H9 (cell line): ENCODE data around the gene ULBP3. TPM values are rescaled to one million over a fixed set of nuclear protein-coding genes. Genes with fewer than 3 reads are reported as not detected.

Experiments used
- DNase-seq: peaks from one replicate; pipeline ENCODE4 v3.0.0-alpha.2; 2017
- H2AFZ ChIP-seq: one replicate; pipeline ENCODE4 v1.6.1; 2013; ENCODE audit warnings: mild to moderate bottlenecking, low read length, control low read depth, moderate library complexity
- H2AK5ac ChIP-seq: 2 replicates; pipeline ENCODE4 v1.6.1; 2013; ENCODE audit warnings: low read length, control low read depth, mixed read lengths; ENCODE audit not compliant: insufficient read length
- H2BK120ac ChIP-seq: one replicate; pipeline ENCODE4 v1.6.1; 2013; ENCODE audit warnings: low read depth, mild to moderate bottlenecking, low read length, control low read depth, inconsistent platforms; ENCODE audit not compliant: poor library complexity, severe bottlenecking
- H2BK12ac ChIP-seq: 2 replicates; pipeline ENCODE4 v1.6.1; 2013; ENCODE audit warnings: low read length, control low read depth, mixed read lengths, low read depth; ENCODE audit not compliant: insufficient read length
- H2BK15ac ChIP-seq: 2 replicates; pipeline ENCODE4 v1.6.1; 2013; ENCODE audit warnings: low read depth, low read length, control low read depth
- H2BK20ac ChIP-seq: one replicate; pipeline ENCODE4 v1.6.1; 2013; ENCODE audit warnings: low read depth, mild to moderate bottlenecking, low read length, control low read depth, inconsistent platforms; ENCODE audit not compliant: poor library complexity, severe bottlenecking
- H2BK5ac ChIP-seq: 2 replicates; pipeline ENCODE4 v1.6.1; 2013; ENCODE audit warnings: low read length, control low read depth, mixed read lengths; ENCODE audit not compliant: insufficient read length
- H3K14ac ChIP-seq: 2 replicates; pipeline ENCODE4 v1.6.1; 2013; ENCODE audit warnings: low read length, control low read depth; ENCODE audit not compliant: insufficient read depth
- H3K18ac ChIP-seq: 2 replicates; pipeline ENCODE4 v1.6.1; 2013; ENCODE audit warnings: low read depth, mild to moderate bottlenecking, mixed read lengths, low read length, control low read depth; ENCODE audit not compliant: insufficient read length
- H3K23ac ChIP-seq: 2 replicates; pipeline ENCODE4 v1.6.1; 2013; ENCODE audit warnings: low read length, control low read depth, mixed read lengths, low read depth; ENCODE audit not compliant: insufficient read length
- H3K23me2 ChIP-seq: 2 replicates; pipeline ENCODE4 v1.6.1; 2013; ENCODE audit warnings: low read depth, mild to moderate bottlenecking, mixed read lengths, low read length, control low read depth; ENCODE audit not compliant: insufficient read length, poor library complexity, severe bottlenecking
- H3K27ac ChIP-seq: 2 replicates; pipeline ENCODE4 v1.5.1; 2013; ENCODE audit warnings: low read length, control low read depth, mixed read lengths, low read depth; ENCODE audit not compliant: insufficient read length
- H3K27me3 ChIP-seq: 2 replicates; pipeline ENCODE4 v1.6.1; 2013; ENCODE audit warnings: low read length, control low read depth, inconsistent platforms; ENCODE audit not compliant: insufficient read depth
- H3K4ac ChIP-seq: 2 replicates; pipeline ENCODE4 v1.6.1; 2013; ENCODE audit warnings: low read depth, mild to moderate bottlenecking, control low read depth, inconsistent platforms, low read length, moderate library complexity
- H3K4me1 ChIP-seq: 2 replicates; pipeline ENCODE4 v1.6.1; 2013; ENCODE audit warnings: low read length, control low read depth, inconsistent platforms; ENCODE audit not compliant: insufficient read depth
- H3K4me2 ChIP-seq: 2 replicates; pipeline ENCODE4 v1.6.1; 2013; ENCODE audit warnings: low read length, control low read depth, mixed read lengths; ENCODE audit not compliant: insufficient read length, insufficient read depth
- H3K56ac ChIP-seq: 2 replicates; pipeline ENCODE4 v1.6.1; 2013; ENCODE audit warnings: low read depth, mild to moderate bottlenecking, mixed read lengths, low read length, control low read depth; ENCODE audit not compliant: insufficient read length
- H3K79me1 ChIP-seq: 2 replicates; pipeline ENCODE4 v1.6.1; 2013; ENCODE audit warnings: low read depth, mild to moderate bottlenecking, moderate library complexity, low read length, control low read depth, inconsistent platforms; ENCODE audit not compliant: insufficient read depth, poor library complexity, severe bottlenecking
- H3K79me2 ChIP-seq: 2 replicates; pipeline ENCODE4 v1.6.1; 2013; ENCODE audit warnings: low read length, control low read depth, inconsistent platforms; ENCODE audit not compliant: insufficient read depth
- H3K9ac ChIP-seq: 2 replicates; pipeline ENCODE4 v1.6.1; 2013; ENCODE audit warnings: low read length, control low read depth, mixed read lengths; ENCODE audit not compliant: insufficient read length; ENCODE audit errors: extremely low read depth
- H3K9me3 ChIP-seq: one replicate; pipeline ENCODE4 v1.6.1; 2013; ENCODE audit warnings: low read depth, low read length, inconsistent platforms; ENCODE audit not compliant: control insufficient read depth
- H3T11ph ChIP-seq: one replicate; pipeline ENCODE4 v1.6.1; 2013; ENCODE audit warnings: mild to moderate bottlenecking, low read length, control low read depth, inconsistent platforms
- H4K20me1 ChIP-seq: one replicate; pipeline ENCODE4 v1.6.1; 2013; ENCODE audit not compliant: control insufficient read depth, insufficient read length, insufficient read depth
- H4K5ac ChIP-seq: 2 replicates; pipeline ENCODE4 v1.6.1; 2013; ENCODE audit warnings: low read depth, mild to moderate bottlenecking, mixed read lengths, low read length, control low read depth; ENCODE audit not compliant: insufficient read length
- H4K8ac ChIP-seq: replicated peaks from 2 replicates; pipeline ENCODE4 v1.6.1; 2013; ENCODE audit warnings: low read length, control low read depth, mixed read lengths, low read depth; ENCODE audit not compliant: insufficient read length
- H4K91ac ChIP-seq: 2 replicates; pipeline ENCODE4 v1.6.1; 2013; ENCODE audit warnings: low read depth, mild to moderate bottlenecking, moderate library complexity, mixed read lengths, low read length, control low read depth; ENCODE audit not compliant: insufficient read length
- H3K27ac Mint-ChIP-seq, 3 experiments: 2 replicates in 2 of 3; 3 replicates in 1 of 3; pipeline ENCODE4 v1.8.0; 2020 to 2021; ENCODE audit warnings: mixed read lengths in 3 of 3, mild to moderate bottlenecking in 1 of 3, moderate library complexity in 1 of 3
- H3K27me3 Mint-ChIP-seq: 2 replicates; pipeline ENCODE4 v1.8.0; 2021; ENCODE audit warnings: low read depth, mild to moderate bottlenecking, moderate library complexity, mixed read lengths
- H3K36me3 Mint-ChIP-seq, 3 experiments: 2 replicates in 2 of 3; 3 replicates in 1 of 3; pipeline ENCODE4 v1.8.0; 2020 to 2021; ENCODE audit warnings: low read depth in 3 of 3, mixed read lengths in 3 of 3; ENCODE audit not compliant: insufficient read depth in 1 of 3
- H3K4me1 Mint-ChIP-seq, 2 experiments: 2 replicates each; pipeline ENCODE4 v1.8.0; 2020; ENCODE audit warnings: mixed read lengths in 2 of 2
- H3K4me3 Mint-ChIP-seq, 2 experiments: 2 replicates in 1 of 2; 3 replicates in 1 of 2; pipeline ENCODE4 v1.8.0; 2020 to 2021; ENCODE audit warnings: mild to moderate bottlenecking in 2 of 2, mixed read lengths in 2 of 2, moderate library complexity in 1 of 2
- H3K9me3 Mint-ChIP-seq, 2 experiments: 2 replicates in 1 of 2; 3 replicates in 1 of 2; pipeline ENCODE4 v1.8.0; 2020; ENCODE audit warnings: mild to moderate bottlenecking in 2 of 2, mixed read lengths in 2 of 2, moderate library complexity in 1 of 2
- CTCF ChIP-seq: fragments of 200-600 bp; sonication (generic); conservative IDR thresholded peaks from 3 replicates; pipeline ENCODE4 v1.8.0; 2021; ENCODE audit warnings: antibody characterized with exemption, mild to moderate bottlenecking
- WGBS: extraction: QIAGEN DNeasy Blood & Tissue Kit; methylation state at CpG from one replicate; pipeline ENCODE4 v1.1.7; 2013; ENCODE audit warnings: missing lambda C conversion rate, low lambda C conversion rate, mixed read lengths; ENCODE audit not compliant: insufficient read length; ENCODE audit errors: extremely low coverage; 5-methylcytosine and 5-hydroxymethylcytosine counted together
- total RNA-seq: library from RNA; stranded (reverse); gene quantifications from 2 replicates; pipeline ENCODE4 v1.2.1, GENCODE V29; 2021

Gene ULBP3
- total RNA-seq, 1 experiment from 2014 or later, result 5.8 TPM

GRCh38 chr6:150079604-150080003 lies 10.7 kb upstream of the ULBP3 start:
- peak; percentile 65 for DNase-seq
- Histone ChIP-seq H3K4me2 (no peak overlapping the region), H4K20me1 (no peaks in the 10 kb centered on the region), H3K79me2 (no peaks in the 10 kb centered on the region), H3K56ac (no peak overlapping the region), H2AFZ (no peak overlapping the region), H4K5ac (no peak overlapping the region), H2AK5ac (no peak overlapping the region), H2BK12ac (no peak overlapping the region), H2BK15ac (no peak overlapping the region), H2BK5ac (no peak overlapping the region), H3K14ac (no peak overlapping the region), H2BK120ac (no peak overlapping the region), H3K27me3 (no peaks in the 10 kb centered on the region), H4K91ac (no peak overlapping the region), H4K8ac (no peak overlapping the region), H3K9ac (no peak overlapping the region), H3K27ac (no peak overlapping the region), H3K23me2 (no peaks in the 10 kb centered on the region), H3K23ac (no peak overlapping the region), H3K79me1 (no peaks in the 10 kb centered on the region), H3K4me1 (no peaks in the 10 kb centered on the region), H3K4ac (no peak overlapping the region), H3K18ac (no peak overlapping the region), H3K9me3 (no peaks in the 10 kb centered on the region), H3T11ph (no peak overlapping the region), H2BK20ac (no peak overlapping the region)
- Mint-ChIP-seq H3K27ac (no peak overlapping the region), H3K4me1 (peaks cover 7 to 11% of the 10 kb centered on the region in 2 experiments), H3K4me3 (no peak overlapping the region), H3K9me3 (peaks cover 0 to 2% of the 10 kb centered on the region in 2 experiments; a peak in 2 of 5 replicates), H3K27me3 (peaks cover 18% of the 10 kb centered on the region), H3K36me3 (no peaks in the 10 kb centered on the region; a peak in 1 of 7 replicates)
- WGBS, result no CpG with 5 or more reads among the region's 4 CpGs
- TF ChIP-seq CTCF, result no peak
